Measurements from ENCODE around the gene MYO7A.

MYO7A gene

DNA sequence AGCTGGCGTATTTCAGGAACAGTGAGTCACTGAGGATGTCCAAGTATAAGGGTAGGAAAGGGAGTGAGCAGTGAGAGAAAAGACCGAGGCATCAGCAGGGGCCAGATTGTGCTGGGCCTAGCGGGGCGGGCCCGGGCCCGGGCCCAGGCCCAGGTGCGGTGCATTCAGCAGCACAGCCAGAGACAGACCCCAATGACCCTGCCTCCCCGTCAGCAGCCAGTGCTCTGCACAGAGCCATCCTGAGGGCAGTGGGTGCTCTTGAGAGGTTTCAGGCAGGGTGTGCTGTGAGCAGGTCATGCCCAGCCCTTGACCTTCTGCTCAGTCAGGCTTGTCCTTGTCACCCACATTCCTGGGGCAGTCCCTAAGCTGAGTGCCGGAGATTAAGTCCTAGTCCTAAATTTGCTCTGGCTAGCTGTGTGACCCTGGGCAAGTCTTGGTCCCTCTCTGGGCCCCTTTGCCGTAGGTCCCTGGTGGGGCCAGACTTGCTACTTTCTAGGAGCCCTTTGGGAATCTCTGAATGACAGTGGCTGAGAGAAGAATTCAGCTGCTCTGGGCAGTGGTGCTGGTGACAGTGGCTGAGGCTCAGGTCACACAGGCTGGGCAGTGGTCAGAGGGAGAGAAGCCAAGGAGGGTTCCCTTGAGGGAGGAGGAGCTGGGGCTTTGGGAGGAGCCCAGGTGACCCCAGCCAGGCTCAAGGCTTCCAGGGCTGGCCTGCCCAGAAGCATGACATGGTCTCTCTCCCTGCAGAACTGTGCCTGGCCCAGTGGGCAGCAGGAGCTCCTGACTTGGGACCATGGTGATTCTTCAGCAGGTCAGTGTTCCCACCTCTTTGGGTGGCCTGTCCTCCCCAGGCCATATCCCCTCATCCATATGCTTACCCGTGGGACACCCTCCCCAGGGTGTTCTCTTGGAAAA lies 2.1 kb downstream of the MYO7A start:
- no peak for TF ChIP-seq CTCF (conservative IDR thresholded peaks at IDR 0.05; ENCODE audit: low read depth, low read length)
- H3K4me2 ChIP-seq: no peak overlapping the region

GRCh38 chr11:77130763-77131513 lies 2.9 kb downstream of the MYO7A start:
- no peak for TF ChIP-seq CTCF (conservative IDR thresholded peaks at IDR 0.05; ENCODE audit: low read depth, low read length)
- Histone ChIP-seq H3K36me3 (ENCODE audit: insufficient read depth) (no peaks in the 10 kb centered on the region), H3K27ac (no peak overlapping the region), H3K4me1 (ENCODE audit: low read depth, poor library complexity, severe bottlenecking) (peaks cover 6% of the 10 kb centered on the region), H2AFZ (ENCODE audit: low read depth) (no peak overlapping the region), H3K4me2 (no peak overlapping the region), H3K27me3 (ENCODE audit: insufficient read depth, low read depth) (no peaks in the 10 kb centered on the region), H3K9ac (no peak overlapping the region), H3K4me3 (IDR thresholded peaks at IDR 0.05; ENCODE audit: insufficient read depth, low read depth, low read length) (no peak overlapping the region), H3K79me2 (ENCODE audit: insufficient read depth, low read depth) (no peaks in the 10 kb centered on the region), H4K20me1 (ENCODE audit: insufficient read depth) (no peaks in the 10 kb centered on the region)

More for the DNA sequence above, 2.1 kb downstream of the MYO7A start:
- Histone ChIP-seq H4K20me1 (ENCODE audit: insufficient read depth) (no peaks in the 10 kb centered on the region), H3K27me3 (ENCODE audit: insufficient read depth, low read depth) (no peaks in the 10 kb centered on the region), H3K27ac (no peak overlapping the region), H2AFZ (ENCODE audit: low read depth) (no peak overlapping the region), H3K4me3 (IDR thresholded peaks at IDR 0.05; ENCODE audit: insufficient read depth, low read depth, low read length) (no peak overlapping the region), H3K36me3 (ENCODE audit: insufficient read depth) (no peaks in the 10 kb centered on the region), H3K79me2 (ENCODE audit: insufficient read depth, low read depth) (no peaks in the 10 kb centered on the region), H3K4me1 (ENCODE audit: low read depth, poor library complexity, severe bottlenecking) (peaks cover 6% of the 10 kb centered on the region), H3K9ac (no peak overlapping the region)

DNA sequence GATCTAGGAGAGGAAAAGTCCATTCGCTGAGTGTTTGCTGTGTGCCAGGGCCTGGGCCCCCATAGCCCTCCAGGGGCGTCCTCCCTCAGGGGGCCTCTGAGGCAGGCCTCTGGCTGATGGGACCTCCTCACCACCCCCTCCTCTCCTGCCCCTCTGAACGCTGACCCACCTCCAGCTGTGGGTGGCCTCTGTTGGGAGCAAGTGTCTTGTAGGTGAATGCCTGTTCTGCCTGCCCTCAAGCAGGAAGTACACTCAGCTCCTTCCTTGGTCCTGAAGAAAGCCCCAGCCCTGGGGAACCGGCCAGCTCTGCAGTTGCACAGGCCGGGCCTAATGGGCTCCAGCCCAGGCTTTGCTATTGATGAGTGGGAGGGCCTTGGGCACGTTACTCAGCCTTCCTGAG lies 3.5 kb downstream of the MYO7A start:
- H3K4me2 ChIP-seq: no peak overlapping the region
- no peak overlapping the region for H2AFZ ChIP-seq (ENCODE audit: low read depth)
- peaks cover 6% of the 10 kb centered on the region for H3K4me1 ChIP-seq (ENCODE audit: low read depth, poor library complexity, severe bottlenecking)
- no peak for TF ChIP-seq CTCF (conservative IDR thresholded peaks at IDR 0.05; ENCODE audit: low read depth, low read length)
- no peak overlapping the region for H3K27ac ChIP-seq
- no peak overlapping the region for H3K9ac ChIP-seq
- no peaks in the 10 kb centered on the region for H3K36me3 ChIP-seq (ENCODE audit: insufficient read depth)
- H4K20me1 ChIP-seq (ENCODE audit: insufficient read depth): no peaks in the 10 kb centered on the region
- H3K4me3 ChIP-seq (IDR thresholded peaks at IDR 0.05; ENCODE audit: insufficient read depth, low read depth, low read length): no peak overlapping the region
- H3K79me2 ChIP-seq (ENCODE audit: insufficient read depth, low read depth): no peaks in the 10 kb centered on the region
- no peaks in the 10 kb centered on the region for H3K27me3 ChIP-seq (ENCODE audit: insufficient read depth, low read depth)

- no peak overlapping the region for H3K9ac ChIP-seq
- H4K20me1 ChIP-seq (ENCODE audit: insufficient read depth): no peaks in the 10 kb centered on the region
- no peaks in the 10 kb centered on the region for H3K79me2 ChIP-seq (ENCODE audit: insufficient read depth, low read depth)
- no peak overlapping the region for H3K4me2 ChIP-seq
- no peaks in the 10 kb centered on the region for H3K4me1 ChIP-seq (ENCODE audit: low read depth, poor library complexity, severe bottlenecking)
- no peak overlapping the region for H3K27ac ChIP-seq
- no peaks in the 10 kb centered on the region for H3K36me3 ChIP-seq (ENCODE audit: insufficient read depth)
- no peak for TF ChIP-seq CTCF (conservative IDR thresholded peaks at IDR 0.05; ENCODE audit: low read depth, low read length)
- H3K27me3 ChIP-seq (ENCODE audit: insufficient read depth, low read depth): no peaks in the 10 kb centered on the region
- no peak overlapping the region for H3K4me3 ChIP-seq (IDR thresholded peaks at IDR 0.05; ENCODE audit: insufficient read depth, low read depth, low read length)
- no peak overlapping the region for H2AFZ ChIP-seq (ENCODE audit: low read depth)
Observed at GRCh38 chr11:77135069-77135468, 7.0 kb downstream of the MYO7A start.
